Measurements from ENCODE around the gene DUSP16.
"Not testable (repeated sequence)": the region's sequence is repeated elsewhere in the genome, so short reads cannot be mapped to it uniquely, and the experiment has no call there.

The DUSP16 gene

GRCh38 chr12:12528361-12529270 is 34.0 kb downstream of the DUSP16 start:
- H3K4me3 ChIP-seq (ENCODE audit: low read length) = no peak overlapping the region
- no peak for DNase-seq (ENCODE audit: low read depth, low spot score)

GRCh38 chr12:12527820-12528296 is 34.8 kb downstream of the DUSP16 start:
- no peak overlapping the region for H3K4me3 ChIP-seq (ENCODE audit: low read length)
- no peak for DNase-seq (ENCODE audit: low read depth, low spot score)

- no peak for DNase-seq (ENCODE audit: low read depth, low spot score)
- H3K4me3 ChIP-seq (ENCODE audit: low read length) = no peak overlapping the region
These were observed 38.5 kb downstream of the DUSP16 start for GRCh38 chr12:12524128-12524527.

- H3K4me3 ChIP-seq (ENCODE audit: low read length) = no peak overlapping the region
- DNase-seq (ENCODE audit: low read depth, low spot score) = no peak
These were observed 39.4 kb downstream of the DUSP16 start for GRCh38 chr12:12523229-12523628.

GRCh38 chr12:12522657-12523056 is 40.0 kb downstream of the DUSP16 start:
- not testable (repeated sequence) for DNase-seq (ENCODE audit: low read depth, low spot score); H3K4me3 ChIP-seq (ENCODE audit: low read length)

GRCh38 chr12:12521888-12522287 is 40.8 kb downstream of the DUSP16 start:
- no peak overlapping the region for H3K4me3 ChIP-seq (ENCODE audit: low read length)
- no peak for DNase-seq (ENCODE audit: low read depth, low spot score)

- no peak for DNase-seq (ENCODE audit: low read depth, low spot score)
- no peak overlapping the region for H3K4me3 ChIP-seq (ENCODE audit: low read length)
These were observed 41.6 kb downstream of the DUSP16 start for GRCh38 chr12:12521044-12521485.

- no peak overlapping the region for H3K4me3 ChIP-seq (ENCODE audit: low read length)
- DNase-seq (ENCODE audit: low read depth, low spot score) = no peak
These were observed 42.4 kb downstream of the DUSP16 start for GRCh38 chr12:12520273-12520672.

- no peak for DNase-seq (ENCODE audit: low read depth, low spot score)
- no peak overlapping the region for H3K4me3 ChIP-seq (ENCODE audit: low read length)
These were observed 43.2 kb downstream of the DUSP16 start for GRCh38 chr12:12519354-12519998.

- no peak overlapping the region for H3K4me3 ChIP-seq (ENCODE audit: low read length)
- no peak for DNase-seq (ENCODE audit: low read depth, low spot score)
These were observed 43.7 kb downstream of the DUSP16 start for GRCh38 chr12:12518919-12519318.

- H3K4me3 ChIP-seq (ENCODE audit: low read length) = no peak overlapping the region
- no peak for DNase-seq (ENCODE audit: low read depth, low spot score)
These were observed 44.2 kb downstream of the DUSP16 start for GRCh38 chr12:12518464-12518845.

- no peak overlapping the region for H3K4me3 ChIP-seq (ENCODE audit: low read length)
- no peak for DNase-seq (ENCODE audit: low read depth, low spot score)
These were observed 49.2 kb downstream of the DUSP16 start for GRCh38 chr12:12513416-12514006.

- H3K4me3 ChIP-seq (ENCODE audit: low read length) = no peak overlapping the region
- DNase-seq (ENCODE audit: low read depth, low spot score) = no peak
These were observed 50.6 kb downstream of the DUSP16 start for GRCh38 chr12:12511895-12512711.

GRCh38 chr12:12511021-12511783 is 51.5 kb downstream of the DUSP16 start:
- H3K4me3 ChIP-seq (ENCODE audit: low read length) = no peak overlapping the region
- DNase-seq (ENCODE audit: low read depth, low spot score) = no peak

GRCh38 chr12:12510551-12510950 is 52.1 kb downstream of the DUSP16 start:
- no peak overlapping the region for H3K4me3 ChIP-seq (ENCODE audit: low read length)
- no peak for DNase-seq (ENCODE audit: low read depth, low spot score)

- DNase-seq (ENCODE audit: low read depth, low spot score) = no peak
- H3K4me3 ChIP-seq (ENCODE audit: low read length) = no peak overlapping the region
These were observed 52.5 kb downstream of the DUSP16 start for GRCh38 chr12:12510141-12510540.

- no peak for DNase-seq (ENCODE audit: low read depth, low spot score)
- H3K4me3 ChIP-seq (ENCODE audit: low read length) = no peak overlapping the region
These were observed 54.1 kb downstream of the DUSP16 start for GRCh38 chr12:12508612-12509011.

- DNase-seq (ENCODE audit: low read depth, low spot score) = no peak
- H3K4me3 ChIP-seq (ENCODE audit: low read length) = no peak overlapping the region
These were observed 55.5 kb downstream of the DUSP16 start for GRCh38 chr12:12507121-12507520.
